A172 (cell line): Measurements from ENCODE around the gene MEIOB. TPM values are rescaled to one million over a fixed set of nuclear protein-coding genes. Genes with fewer than 3 reads are reported as not detected.
"Not testable (repeated sequence)": the region's sequence is repeated elsewhere in the genome, so short reads cannot be mapped to it uniquely, and the experiment has no call there.

Source experiments
- DNase-seq: peaks from one replicate; pipeline ENCODE4 v3.0.0-alpha.2; 2015; ENCODE audit warnings: low spot score
- total RNA-seq: library from RNA; depleted of rRNA; stranded (reverse); fragments of >200 nt; shearing (Covaris generic); gene quantifications from 2 replicates; pipeline ENCODE4 v1.2.3, GENCODE V29; 2014; rRNA removed

Gene MEIOB, protein sequence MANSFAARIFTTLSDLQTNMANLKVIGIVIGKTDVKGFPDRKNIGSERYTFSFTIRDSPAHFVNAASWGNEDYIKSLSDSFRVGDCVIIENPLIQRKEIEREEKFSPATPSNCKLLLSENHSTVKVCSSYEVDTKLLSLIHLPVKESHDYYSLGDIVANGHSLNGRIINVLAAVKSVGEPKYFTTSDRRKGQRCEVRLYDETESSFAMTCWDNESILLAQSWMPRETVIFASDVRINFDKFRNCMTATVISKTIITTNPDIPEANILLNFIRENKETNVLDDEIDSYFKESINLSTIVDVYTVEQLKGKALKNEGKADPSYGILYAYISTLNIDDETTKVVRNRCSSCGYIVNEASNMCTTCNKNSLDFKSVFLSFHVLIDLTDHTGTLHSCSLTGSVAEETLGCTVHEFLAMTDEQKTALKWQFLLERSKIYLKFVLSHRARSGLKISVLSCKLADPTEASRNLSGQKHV
- total RNA-seq = 0.38 TPM in 1 of 2 replicates, not detected in the other

DNA sequence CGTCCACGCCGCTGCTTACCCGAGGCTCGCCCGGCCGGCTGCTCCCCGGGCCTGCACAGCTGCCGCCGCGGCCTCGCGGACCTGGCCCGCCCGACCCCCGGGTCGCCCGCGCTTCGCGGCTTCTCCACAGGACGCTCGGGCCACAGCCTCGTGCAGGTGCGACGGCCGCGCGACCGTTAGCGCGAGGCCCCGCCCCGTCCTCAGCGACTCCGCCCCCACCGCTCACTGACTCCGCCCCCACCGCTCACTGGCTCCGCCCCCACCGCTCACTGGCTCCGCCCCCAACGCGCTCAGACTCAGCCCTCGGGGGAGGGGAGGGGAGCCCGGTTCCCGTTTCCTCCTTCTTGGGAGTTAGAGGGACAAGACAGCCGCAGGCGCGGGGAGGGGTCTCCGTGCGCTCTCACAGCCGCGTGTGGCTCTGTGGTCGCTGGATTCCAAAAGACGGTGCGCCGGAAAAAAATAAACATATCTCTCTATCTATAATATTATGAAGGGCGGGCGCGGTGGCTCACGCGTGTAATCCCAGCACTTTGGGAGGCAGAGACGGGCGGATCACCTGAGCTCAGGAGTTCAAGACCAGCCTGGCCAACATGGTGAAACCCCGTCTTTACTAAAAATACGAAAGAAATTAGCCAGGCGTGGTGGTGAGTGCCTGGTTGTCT, at the start of gene MEIOB:
MEIOB (minus strand) TSS at position 191 of the 662 bp plus-strand sequence. CDS start 3,989 bp downstream, outside the sequence.
- DNase-seq = no peak

DNA sequence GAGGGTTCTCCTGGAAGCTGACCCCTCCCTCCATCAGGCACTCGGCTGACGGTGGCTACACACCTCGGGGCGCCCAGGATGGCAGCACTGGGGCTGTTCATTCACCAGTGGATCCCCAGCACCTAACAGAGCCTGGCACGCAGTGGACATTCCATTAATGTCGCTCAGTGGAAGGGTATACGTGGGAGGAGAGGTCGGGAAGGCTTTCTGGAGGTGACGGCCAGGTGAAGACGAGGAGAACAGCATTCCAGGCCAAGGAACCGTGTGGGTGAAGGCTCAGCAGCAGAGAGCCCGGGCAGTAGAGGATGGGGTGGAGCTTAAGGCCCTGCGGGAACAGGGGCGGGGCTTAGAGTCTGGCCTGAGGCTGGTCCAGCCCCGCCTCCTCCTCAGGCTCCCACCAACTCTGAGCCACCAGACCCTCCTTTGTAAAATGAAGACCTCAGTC, 48.8 kb upstream of the MEIOB start:
- DNase-seq = peak; percentile 49

DNA sequence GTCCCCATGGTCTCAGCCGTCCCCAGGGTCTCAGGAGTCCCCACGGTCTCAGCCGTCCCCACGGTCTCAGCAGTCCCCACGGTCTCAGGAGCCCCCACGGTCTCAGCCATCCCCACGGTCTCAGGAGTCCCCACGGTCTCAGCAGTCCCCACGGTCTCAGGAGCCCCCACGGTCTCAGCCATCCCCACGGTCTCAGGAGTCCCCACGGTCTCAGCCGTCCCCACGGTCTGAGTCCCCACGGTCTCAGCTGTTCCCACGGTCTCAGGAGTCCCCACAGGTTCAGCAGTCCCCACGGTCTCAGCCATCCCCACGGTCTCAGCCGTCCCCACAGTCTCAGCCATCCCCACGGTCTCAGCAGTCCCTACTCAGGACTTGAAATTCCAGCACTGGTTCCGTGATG, 48.2 kb upstream of the MEIOB start:
- DNase-seq = not testable (repeated sequence)

DNA sequence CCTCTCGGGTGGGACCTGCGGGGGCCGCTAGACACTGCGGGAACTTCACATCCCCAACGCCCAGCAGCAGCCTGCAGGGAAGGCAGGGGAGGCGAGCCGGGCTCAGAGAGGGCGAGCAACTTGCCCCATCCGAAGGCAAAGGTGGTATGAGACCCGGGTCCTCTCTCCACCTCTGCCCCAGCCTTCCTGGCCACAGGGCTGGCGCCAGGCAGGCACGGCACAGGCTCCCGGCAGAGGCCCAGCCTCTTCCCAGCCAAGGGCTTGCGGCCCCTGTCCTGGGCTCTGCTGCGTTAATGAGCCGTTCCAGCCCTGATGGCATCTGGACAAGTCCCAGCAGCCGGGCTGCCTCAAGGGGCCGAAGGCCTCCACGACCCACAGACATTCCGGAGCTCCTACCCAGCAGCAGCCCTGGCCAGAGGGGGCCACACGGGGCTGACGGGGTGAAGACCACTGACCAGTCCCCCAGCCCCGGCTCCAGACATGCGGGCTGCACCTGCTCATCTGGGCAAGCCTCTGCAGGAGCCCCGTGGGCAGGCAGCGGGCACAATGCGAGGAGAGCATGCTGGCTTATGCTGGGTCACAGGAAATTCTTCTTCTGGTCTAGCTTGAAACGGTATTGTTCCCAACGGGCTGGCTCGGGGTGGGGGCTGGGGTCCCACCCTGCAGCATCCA, 47.5 kb upstream of the MEIOB start:
- no peak for DNase-seq

DNA sequence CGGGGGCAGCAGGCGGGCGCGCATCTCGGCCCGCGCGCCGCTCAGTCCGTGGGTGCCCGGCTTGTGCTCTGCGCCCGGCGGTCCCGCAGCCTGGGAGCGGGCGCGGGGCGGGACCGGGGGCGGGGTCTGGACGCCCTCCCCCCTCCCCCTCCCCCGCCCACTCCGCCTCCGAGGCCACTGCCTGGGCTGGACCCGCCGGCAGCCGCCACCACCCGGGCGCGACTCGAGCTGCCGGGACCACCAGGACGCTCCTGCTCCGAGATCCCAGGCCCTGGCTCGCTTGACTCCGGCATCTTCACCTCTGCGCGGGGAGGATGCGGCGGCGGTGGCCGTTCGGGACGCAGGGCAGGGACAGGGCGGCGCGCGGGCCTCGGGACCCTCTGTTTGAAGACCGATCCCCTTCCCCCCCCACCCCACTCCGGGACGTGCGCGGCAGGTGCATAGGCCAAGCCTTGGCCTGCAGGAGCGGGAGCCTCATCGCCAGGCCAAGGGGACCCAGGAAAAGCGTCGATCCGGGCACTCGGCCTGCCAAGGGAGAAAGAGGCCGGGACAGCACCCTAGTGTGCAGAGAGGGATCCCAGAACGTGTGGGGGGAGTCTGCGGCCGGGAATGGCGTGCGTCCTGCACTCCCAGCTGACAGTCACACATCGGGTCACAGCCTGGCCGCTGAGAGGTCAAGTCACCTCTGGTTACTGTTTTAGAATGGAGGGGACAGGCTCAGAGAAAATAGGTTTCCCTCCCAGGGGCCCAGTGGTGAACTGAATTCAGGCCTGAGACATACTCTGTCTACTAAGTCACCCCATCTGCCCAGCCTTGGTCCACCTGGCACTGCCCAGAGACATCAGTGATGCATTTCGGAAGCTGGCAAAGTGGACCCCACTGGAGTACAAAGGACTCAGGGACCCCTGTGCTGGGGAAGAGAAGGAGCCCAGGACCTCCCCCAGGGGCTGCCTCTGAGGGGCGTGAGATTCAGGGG, 46.7 kb upstream of the MEIOB start, which contains the start of gene HS3ST6:
HS3ST6 (minus strand) TSS at position 65 of the 976 bp plus-strand sequence. CDS start 92 bp downstream, outside the sequence.
- no peak for DNase-seq

DNA sequence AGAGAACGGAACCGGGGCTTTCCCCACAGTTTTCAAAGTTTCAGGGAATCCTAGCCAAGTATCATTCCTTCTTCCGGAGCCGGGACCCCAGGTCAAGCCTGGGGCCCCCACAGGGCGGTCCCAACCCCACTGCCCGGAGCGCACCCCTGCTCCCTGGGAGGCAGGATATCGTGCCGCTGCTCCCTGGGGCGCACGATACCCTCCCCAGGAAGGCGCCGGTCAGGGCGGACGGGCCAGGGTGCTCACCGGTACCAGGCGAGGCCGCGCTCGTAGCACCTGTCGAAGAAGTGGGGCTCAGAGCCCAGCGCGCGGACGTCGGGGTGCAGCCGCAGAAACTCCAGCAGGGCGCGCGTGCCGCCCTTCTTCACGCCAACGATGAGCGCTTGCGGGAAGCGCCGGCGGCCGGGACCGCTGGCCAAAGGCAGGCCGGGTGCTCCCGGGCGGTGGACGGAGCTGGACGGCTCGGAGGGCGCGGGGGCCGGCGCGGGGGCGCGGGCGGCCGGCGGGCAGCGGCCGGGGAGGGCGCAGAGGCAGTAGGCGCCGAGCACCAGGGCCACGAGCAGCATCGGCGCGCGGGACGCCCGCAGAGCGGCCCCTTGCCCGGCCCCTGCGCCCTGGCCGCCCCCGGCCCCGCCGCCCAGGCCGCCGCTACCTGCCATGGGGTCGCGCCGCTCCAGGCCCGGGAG, 45.8 kb upstream of the MEIOB start:
- DNase-seq = no peak

DNA sequence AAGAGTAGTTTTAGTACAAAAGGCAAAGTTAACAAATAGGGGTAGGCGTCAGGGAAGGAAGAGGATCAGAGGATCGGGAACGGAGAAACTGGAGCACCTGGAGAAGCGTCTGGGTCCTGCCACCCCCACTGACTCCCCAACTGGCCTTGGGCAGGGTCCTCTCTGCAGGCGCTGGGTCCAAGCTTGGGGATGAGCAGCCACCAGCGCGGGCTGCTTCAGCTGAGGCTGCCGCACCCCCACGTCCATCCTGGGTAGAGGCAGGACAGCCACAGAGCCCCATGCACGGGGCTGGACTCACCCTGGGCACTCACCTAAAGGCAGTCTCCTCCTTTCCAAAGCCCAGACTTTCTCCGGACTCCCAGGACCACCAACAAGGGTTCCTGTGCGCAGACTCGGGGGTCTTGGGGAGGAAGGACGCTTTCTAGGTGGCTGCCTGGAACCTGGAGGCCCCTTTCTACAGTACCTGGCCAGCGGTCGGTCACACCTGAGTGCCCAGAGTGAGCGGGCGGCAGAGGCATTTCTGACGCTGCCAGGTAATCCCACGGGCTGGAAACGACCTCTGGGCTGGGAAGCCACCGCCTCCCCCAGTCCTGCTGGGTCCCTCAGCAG, 45.2 kb upstream of the MEIOB start:
- no peak for DNase-seq

DNA sequence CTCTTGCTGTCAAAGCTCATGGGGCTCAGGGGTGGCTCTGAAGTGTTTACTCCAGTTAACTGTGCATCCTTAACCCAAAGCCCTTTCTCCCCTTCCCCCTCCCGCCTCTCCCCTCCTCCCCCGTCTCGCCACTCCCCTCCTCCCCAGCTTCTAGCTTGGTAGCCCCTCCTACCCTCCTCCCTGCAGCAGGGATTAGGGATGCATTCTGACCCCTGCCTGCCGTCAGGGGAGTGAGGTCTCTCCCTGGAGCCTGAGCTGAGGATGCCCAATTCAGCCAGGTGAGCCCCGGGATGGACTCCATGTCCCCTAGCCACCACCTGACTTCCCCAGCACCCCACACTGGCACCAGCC, 44.7 kb upstream of the MEIOB start:
- DNase-seq = no peak

DNA sequence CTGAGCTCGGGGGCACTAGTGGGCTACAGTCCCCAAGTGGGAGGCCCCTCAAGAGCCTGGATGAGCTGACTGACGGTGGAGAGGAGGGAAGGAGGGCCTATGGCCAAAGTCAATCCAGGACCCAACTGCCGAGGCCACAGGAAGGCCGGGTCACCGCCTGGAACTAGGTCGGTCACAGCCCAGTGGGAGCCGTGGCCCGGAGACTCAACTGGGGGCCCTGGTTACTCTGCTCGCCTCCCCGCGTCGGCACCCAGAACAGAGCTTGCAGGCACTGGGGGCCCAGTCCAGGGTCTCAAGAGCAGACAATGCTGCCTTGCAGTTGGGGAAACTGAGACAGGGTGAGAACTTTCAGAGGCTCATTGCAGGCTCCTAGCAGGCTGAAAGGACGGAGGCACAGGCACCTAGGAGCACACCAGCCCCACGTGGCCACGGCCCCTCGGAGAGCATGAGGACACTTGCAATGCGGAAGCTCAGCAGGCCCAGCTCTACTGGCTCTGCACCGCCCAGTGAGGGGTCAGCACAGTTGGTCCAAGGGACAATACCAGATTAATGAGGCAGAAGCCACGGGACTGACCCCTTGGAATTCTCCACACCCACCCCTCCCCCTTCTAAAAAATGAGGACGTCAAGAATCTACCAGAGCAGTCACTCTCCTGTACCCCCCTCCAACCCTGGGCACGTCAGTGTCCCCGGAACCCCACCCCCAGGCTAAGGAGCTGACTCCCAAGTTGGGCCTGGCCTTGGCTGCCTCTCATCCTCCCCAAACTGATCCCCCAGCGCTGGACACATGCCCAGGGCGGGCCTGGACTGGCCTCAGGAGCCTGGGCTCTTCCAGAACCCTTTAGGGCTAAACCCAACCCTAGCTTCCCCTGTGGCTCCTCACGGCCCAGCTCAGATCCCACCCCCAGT, 44.0 kb upstream of the MEIOB start:
- no peak for DNase-seq

DNA sequence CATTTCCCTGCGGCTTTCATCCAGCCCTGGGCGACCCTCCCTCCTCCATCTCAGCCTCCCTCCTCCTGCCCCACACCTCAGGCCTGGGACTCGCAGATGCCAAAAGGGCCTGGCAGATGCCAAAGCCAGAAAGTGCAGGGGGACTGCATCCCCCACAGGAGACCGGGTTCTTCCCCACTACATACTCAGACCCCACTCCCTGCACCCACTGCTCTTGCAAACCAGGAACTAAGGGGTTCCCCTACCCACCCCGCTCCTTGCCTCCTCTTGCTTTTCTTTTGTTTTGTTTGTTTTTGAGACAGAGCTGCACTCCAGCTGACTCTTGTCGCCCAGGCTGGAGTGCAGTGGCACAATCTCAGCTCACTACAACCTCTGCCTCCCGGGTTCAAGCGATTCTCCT, 43.0 kb upstream of the MEIOB start:
- no peak for DNase-seq

DNA sequence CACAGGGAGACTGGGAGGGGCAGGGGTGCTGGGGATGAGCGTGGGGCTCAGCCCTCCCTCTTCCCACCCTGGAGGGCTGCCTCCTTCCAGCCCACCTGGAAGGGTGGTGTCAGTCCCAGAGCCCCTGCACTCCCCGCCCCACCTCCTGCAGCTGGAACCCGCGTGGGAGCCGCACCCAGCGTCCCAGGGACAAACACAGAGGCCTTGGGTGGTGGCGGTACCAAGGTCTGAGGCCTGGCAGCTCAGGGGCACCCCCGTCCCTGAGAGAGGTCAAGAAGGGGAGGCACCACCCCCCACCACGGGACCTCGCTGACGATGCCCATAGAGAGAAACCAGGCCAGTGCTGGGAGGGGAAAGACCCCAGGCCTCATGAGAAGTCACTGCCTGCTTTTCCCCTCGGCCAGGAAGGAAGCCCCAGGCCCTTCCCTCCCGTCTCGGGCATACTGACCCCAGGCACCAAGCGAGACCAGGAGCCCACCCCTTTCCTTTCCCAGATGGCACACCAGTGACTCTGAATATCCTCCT, 42.2 kb upstream of the MEIOB start:
- DNase-seq = no peak

DNA sequence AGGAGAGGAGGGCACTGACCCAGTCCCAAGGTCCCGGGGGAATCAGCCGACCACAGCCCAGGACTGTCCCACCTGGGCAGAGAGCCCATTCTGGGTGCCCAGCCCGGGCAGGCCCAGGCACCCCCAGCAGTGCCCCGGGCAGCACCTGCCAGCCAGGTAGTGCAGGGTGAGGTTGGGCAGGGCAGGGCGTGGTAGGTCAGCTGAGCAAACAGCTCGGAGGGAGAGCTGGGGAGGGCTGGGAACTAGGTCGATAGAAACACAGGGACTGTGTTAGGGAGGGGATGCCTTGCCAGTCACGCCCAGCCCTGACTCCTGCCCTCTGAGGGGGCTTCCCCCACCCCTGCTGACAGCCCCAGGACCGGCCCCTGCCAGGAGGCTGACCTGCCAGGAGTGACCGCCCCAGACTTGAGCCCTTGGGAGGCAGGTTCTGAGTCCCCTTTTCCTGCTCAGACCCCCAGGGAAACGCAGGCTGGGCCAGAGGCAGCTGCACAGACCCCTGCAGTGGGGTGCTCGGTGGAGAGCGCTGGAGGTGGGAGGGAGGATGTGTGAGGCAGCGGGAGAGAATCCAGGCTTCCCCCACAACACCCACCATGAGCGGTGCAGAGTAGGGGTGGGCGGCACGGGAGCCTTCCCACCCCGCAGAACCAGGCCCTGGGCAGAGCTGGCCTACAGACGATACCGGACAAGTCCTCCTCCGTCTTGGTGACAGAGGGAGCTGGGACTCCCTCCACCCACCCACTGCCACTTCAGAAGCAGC, 41.5 kb upstream of the MEIOB start:
- DNase-seq = no peak

DNA sequence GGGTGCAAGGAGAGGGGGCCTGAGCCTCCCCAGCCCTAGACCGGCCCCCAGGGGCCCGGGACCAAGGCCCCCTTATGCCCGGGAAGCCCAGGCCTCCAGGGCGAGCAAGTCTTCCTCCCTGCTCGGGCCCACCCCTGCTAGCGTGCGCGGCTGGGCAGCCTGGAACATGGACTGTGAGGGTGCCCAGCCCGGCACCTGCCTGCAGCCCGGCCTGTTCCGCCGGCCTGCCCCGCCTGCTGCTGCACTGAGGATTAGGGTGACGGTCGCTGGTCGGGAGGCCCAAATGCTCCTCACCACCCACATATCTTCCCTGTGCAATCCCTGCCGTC, 40.2 kb upstream of the MEIOB start:
- DNase-seq = no peak

DNA sequence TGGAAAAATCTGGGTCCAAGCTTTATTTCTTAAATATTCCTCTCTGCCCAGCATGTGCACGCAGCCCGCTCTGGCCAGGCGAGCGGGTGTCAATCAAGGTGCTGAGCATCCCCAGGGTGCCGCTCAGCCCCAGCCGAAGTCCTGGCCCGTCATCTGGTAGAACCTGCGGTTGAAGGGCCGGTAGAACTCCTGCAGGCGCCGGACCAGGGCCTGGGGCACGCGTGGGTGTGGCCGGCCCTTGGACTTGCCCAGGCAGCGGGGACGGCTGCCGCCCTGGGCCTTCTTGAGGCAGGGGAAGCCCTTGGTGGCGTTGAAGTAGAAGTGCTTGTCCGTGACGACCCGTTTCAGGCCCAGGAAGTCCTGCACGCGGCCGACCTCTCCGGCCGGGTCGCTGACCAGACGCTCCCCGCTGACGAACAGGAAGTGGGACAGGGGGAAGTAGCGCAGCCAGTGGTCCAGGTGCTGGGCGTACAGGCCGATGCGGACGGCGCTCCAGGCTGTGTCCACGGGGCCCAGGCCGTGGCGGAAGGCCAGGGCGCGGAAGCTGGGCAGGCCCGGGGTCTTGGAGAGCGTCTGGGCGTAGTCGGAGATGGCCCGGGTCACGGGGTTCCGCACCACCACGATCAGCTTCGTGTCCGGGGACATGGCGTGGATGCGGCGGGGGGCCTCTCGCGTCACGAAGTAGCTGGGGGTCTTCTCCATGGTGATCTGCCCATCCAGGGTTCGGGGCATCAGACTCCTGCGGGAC, 39.7 kb upstream of the MEIOB start:
- no peak for DNase-seq

DNA sequence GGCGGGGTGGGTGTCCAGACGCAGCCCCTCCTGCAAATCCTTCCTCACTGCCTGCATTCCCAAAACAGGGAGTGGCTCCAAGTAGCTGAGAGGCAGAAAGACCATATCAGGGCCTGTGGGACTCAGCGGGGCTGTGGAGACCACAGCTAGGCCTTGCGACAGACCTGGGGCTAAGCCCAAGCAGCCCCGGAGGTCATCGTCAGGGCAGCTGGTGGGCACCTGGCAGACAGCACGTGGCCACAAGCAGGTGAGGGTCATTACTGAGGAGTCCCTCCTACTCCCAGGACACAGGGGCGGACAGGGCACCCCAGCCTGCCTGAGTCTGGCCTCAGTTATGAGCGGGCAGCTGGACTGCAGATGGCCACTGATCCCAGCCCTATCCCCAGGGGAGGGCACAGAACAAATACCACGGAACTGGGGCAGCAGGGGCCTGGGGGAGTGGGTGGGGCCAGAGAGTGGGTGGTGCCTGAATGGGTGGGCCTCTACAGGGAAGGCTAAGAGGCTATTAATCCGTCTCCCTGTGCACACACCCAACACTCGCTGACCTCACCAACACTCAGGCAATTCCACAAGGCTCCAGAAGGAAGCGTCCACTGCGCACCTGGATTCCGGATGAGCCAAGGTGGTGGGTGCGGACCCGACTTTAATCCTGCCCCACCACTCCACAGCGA, 37.7 kb upstream of the MEIOB start:
- no peak for DNase-seq

DNA sequence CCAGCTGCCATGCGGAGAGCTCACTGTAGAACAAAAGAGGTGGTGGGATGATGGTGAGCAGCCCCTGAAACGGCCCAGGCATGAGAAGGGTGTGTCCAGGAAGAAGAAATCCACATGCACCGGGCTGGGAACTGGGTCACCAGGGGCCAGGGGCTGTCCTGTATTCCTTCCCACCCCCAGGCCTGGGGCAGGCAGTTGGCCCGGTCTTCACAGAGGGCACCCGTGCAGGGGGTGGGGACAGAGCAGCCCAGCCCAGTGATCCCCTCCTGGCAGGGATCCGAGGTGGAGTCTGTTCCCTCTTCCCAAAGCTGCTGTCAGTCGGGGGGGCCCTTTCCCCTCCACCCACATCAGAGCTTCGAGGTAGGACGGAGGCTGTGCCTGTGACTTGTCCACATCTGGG, 37.0 kb upstream of the MEIOB start:
- no peak for DNase-seq

DNA sequence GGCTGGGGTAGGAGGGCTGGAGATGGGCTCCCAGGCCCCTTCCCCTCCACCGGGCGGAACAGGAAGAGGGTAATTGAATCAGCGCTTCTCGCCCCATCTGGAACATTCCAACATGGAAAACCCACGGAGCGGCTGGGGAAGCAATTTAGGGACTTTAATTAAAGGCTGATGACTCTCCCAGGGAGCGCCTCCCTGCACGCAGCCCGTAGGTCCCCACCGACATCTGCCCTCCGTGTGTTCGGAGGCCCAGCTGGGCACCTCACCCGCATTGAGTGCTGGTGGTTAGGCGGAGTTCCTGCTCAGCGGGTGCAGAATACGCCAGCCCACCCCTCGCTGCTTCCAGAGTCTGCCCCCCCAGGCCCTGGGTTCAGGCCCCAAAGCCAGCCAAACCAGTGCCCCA, 36.2 kb upstream of the MEIOB start:
- DNase-seq = no peak
